Activated B cell treated with CpG ODN at 0.5 μM for 24 hours (primary cell): ENCODE results near the gene OR7A10. TPM values are rescaled to one million over a fixed set of nuclear protein-coding genes. Genes with fewer than 3 reads are reported as not detected.

Experiments used
- ATAC-seq: fragments of 200-7000 bp; cut with Tn5 transposase; one replicate; pipeline ENCODE4 v1.10.0; 2021; ENCODE audit warnings: low read depth, mild to moderate bottlenecking, moderate library complexity
- CTCF ChIA-PET: fragments of 350-600 bp; sonication (Branson Sonifier 250); formaldehyde crosslinking; loops from one replicate; lab custom pipeline; 2021; ENCODE audit warnings: antibody characterized with exemption; lab: Charles Lee
- POLR2A ChIA-PET: fragments of 350-600 bp; sonication (Branson Sonifier 250); formaldehyde crosslinking; loops from one replicate; lab custom pipeline; 2021; ENCODE audit warnings: antibody characterized with exemption; lab: Charles Lee
- DNase-seq: peaks from one replicate; pipeline ENCODE4 v3.0.0; 2022
- H3K27ac Mint-ChIP-seq: one replicate; pipeline ENCODE4 v1.8.0; 2020; ENCODE audit warnings: mixed read lengths
- H3K27me3 Mint-ChIP-seq: one replicate; pipeline ENCODE4 v1.8.0; 2021; ENCODE audit warnings: mixed read lengths
- H3K36me3 Mint-ChIP-seq: one replicate; pipeline ENCODE4 v1.8.0; 2021; ENCODE audit warnings: low read depth, mixed read lengths
- H3K4me1 Mint-ChIP-seq: one replicate; pipeline ENCODE4 v1.8.0; 2021; ENCODE audit warnings: mixed read lengths
- H3K4me3 Mint-ChIP-seq: one replicate; pipeline ENCODE4 v1.8.0; 2020; ENCODE audit warnings: mild to moderate bottlenecking, mixed read lengths
- H3K9me3 Mint-ChIP-seq: one replicate; pipeline ENCODE4 v1.8.0; 2020; ENCODE audit warnings: mixed read lengths
- intact Hi-C: fragments of 100-400 bp; cut with micrococcal nuclease; formaldehyde crosslinking; loops from one replicate; pipeline ENCODE4 v1.15.1; 2024
- total RNA-seq: library from RNA; stranded (reverse); gene quantifications from 2 replicates; pipeline ENCODE4 v1.2.3, GENCODE V29; 2022
- TF ChIP-seq, protein P1 (sequence below): fragments of 200-600 bp; IDR thresholded peaks from one replicate; pipeline ENCODE4 v1.8.0; 2022; ENCODE audit warnings: antibody characterized with exemption, mild to moderate bottlenecking

Gene OR7A10
- total RNA-seq, 1 donor from 2014 or later, result not detected

DNA sequence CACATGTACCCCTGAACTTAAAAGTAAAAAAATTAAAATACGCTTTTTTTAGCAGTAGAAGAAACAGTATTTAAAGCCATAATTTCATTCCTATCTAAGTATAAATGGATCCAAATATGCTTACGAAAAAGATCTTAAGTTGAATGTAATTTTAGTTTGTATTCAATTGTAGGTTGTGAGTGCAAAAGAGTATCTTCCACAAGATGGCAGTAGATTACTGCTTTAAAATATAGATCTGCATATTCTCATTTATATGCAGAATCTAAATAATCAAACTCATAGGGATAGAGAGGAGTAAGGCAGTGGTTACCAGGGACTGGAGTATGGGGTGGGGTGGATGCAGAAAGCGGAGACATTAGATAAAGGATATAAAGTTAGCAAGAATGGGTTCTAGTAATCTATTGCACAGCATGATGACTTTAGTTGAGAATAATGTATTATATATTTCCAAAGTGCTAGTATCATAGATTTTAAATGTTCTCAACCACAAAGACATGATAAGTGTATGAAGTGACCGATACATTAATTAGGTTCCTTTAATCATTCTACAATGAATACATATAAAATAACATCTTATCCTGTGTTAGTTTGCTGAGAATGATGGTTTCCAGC lies 23.0 kb upstream of the OR7A10 start:
- POLR2A ChIA-PET, result no interaction called here
- no peaks in the 10 kb centered on the region for H3K4me1 Mint-ChIP-seq
- H3K27me3 Mint-ChIP-seq, result peaks cover 22% of the 10 kb centered on the region
- H3K36me3 Mint-ChIP-seq, result no peaks in the 10 kb centered on the region
- no peak overlapping the region for H3K27ac Mint-ChIP-seq
- no peak for ATAC-seq
- intact Hi-C loops, result loop anchor here (5.0 kb wide), 2 partner anchors 299 to 686 kb away; partner anchors contain the start of gene NDUFB7
- H3K9me3 Mint-ChIP-seq, result no peaks in the 10 kb centered on the region
- TF ChIP-seq, protein P1, sequence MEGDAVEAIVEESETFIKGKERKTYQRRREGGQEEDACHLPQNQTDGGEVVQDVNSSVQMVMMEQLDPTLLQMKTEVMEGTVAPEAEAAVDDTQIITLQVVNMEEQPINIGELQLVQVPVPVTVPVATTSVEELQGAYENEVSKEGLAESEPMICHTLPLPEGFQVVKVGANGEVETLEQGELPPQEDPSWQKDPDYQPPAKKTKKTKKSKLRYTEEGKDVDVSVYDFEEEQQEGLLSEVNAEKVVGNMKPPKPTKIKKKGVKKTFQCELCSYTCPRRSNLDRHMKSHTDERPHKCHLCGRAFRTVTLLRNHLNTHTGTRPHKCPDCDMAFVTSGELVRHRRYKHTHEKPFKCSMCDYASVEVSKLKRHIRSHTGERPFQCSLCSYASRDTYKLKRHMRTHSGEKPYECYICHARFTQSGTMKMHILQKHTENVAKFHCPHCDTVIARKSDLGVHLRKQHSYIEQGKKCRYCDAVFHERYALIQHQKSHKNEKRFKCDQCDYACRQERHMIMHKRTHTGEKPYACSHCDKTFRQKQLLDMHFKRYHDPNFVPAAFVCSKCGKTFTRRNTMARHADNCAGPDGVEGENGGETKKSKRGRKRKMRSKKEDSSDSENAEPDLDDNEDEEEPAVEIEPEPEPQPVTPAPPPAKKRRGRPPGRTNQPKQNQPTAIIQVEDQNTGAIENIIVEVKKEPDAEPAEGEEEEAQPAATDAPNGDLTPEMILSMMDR, result peak; percentile 38
- no peak overlapping the region for H3K4me3 Mint-ChIP-seq
- CTCF ChIA-PET, result no interaction called here
- no peak for DNase-seq

DNA sequence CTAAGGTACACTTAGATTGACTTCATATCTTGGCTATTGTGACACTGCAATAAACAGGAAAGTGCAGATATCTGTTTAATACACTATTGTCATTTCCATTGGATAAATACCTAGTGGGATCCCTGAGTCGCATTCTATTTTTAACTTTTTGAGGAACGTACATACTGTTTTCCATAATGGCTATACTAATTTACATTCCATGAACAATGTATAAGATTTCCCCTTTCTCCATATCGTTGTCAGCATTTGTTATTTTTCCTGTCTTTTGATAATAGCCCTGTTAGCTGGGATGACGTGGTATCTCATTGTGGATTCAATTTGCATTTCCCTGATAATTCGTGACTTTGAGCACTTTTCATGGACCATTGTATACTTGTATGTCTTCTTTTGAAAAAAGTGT lies 19.8 kb upstream of the OR7A10 start:
- no peaks in the 10 kb centered on the region for H3K4me1 Mint-ChIP-seq
- H3K36me3 Mint-ChIP-seq, result no peaks in the 10 kb centered on the region
- H3K27me3 Mint-ChIP-seq, result peaks cover 15% of the 10 kb centered on the region
- H3K9me3 Mint-ChIP-seq, result no peaks in the 10 kb centered on the region
- H3K4me3 Mint-ChIP-seq, result no peak overlapping the region
- ATAC-seq, result no peak
- H3K27ac Mint-ChIP-seq, result no peak overlapping the region
- CTCF ChIA-PET, result no interaction called here
- intact Hi-C loops, result no loop called here
- POLR2A ChIA-PET, result no interaction called here
- TF ChIP-seq, protein P1, result no peak
- DNase-seq, result no peak

DNA sequence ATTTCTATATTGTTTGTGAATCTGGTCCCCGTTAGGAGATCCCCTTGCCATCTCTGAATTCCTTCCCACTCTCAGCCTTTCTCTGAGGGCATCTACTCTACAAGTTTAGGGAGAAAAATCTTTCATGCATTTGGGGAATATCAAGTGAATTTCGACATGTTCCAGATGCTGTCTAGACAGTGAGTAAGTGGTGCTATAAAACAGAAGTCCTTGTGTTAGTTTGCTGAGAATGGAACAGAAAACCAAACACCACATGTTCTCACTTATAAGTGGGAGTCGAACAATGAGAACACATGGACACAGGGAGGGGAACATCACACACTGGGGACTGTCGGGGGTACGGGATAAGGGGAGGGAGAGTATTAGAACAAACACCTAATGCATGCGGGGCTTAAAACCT lies 5.1 kb downstream of the OR7A10 start:
- H3K4me3 Mint-ChIP-seq, result no peak overlapping the region
- POLR2A ChIA-PET, result no interaction called here
- intact Hi-C loops, result no loop called here

DNA sequence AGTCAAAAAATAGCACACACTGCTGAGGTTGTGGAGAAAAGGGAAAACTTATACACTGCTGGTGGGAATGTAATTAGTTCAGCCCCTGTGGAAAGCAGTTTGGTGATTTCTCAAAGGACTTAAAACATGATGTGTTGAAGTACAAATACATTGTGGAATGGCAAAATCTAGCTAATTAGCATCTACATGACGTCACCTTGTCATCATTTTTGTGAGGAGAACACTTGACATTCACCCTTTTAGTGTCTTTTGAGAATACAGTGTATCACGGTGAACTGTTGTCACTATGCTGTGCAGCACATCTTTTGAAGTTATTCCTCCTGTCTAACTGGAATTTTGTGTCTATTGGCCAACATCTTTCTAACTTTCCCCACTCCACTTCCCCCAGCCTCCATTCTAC lies 5.6 kb downstream of the OR7A10 start:
- DNase-seq, result no peak
- TF ChIP-seq, protein P1, result no peak
- H3K9me3 Mint-ChIP-seq, result no peaks in the 10 kb centered on the region
- no peak overlapping the region for H3K27ac Mint-ChIP-seq
- intact Hi-C loops, result no loop called here
- no peak for ATAC-seq
- POLR2A ChIA-PET, result no interaction called here
- no peaks in the 10 kb centered on the region for H3K4me1 Mint-ChIP-seq
- CTCF ChIA-PET, result no interaction called here
- H3K4me3 Mint-ChIP-seq, result no peak overlapping the region
- peaks cover 11% of the 10 kb centered on the region for H3K27me3 Mint-ChIP-seq
- no peaks in the 10 kb centered on the region for H3K36me3 Mint-ChIP-seq

More for the DNA sequence above, 5.1 kb downstream of the OR7A10 start:
- Mint-ChIP-seq H3K9me3 (no peaks in the 10 kb centered on the region), H3K27ac (no peak overlapping the region), H3K27me3 (peaks cover 11% of the 10 kb centered on the region), H3K4me1 (no peaks in the 10 kb centered on the region), H3K36me3 (no peaks in the 10 kb centered on the region)
- CTCF ChIA-PET, result no interaction called here
- TF ChIP-seq, protein P1, result no peak
- ATAC-seq (no peak), DNase-seq (no peak)

DNA sequence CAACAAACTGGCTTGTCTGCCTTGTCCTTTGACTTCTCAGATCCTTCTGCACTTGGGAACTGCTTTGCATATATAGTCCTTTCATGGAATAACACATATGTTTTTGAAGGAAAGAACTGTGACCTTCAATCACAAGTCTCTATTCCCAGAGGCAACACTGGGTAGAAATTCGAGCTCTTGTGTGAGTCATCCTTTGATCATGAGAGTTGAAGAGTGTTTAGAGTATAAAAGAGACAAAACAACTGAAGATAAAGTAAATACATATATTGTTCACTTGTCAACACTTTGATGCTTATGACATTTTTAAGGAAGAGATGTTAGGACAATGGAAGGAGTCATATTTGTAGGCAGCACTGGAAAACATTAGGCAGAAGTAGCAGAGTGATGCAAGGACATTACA lies 8.5 kb downstream of the OR7A10 start:
- Mint-ChIP-seq H3K4me1 (no peaks in the 10 kb centered on the region), H3K4me3 (no peak overlapping the region), H3K36me3 (no peaks in the 10 kb centered on the region), H3K27me3 (peaks cover 7% of the 10 kb centered on the region), H3K9me3 (no peaks in the 10 kb centered on the region), H3K27ac (no peak overlapping the region)
- DNase-seq (no peak), ATAC-seq (no peak)
- TF ChIP-seq, protein P1, result no peak
- ChIA-PET POLR2A (no interaction called here), CTCF (no interaction called here)
- intact Hi-C loops, result no loop called here
